Activated naive CD8-positive, alpha-beta T cell treated with anti-CD3 and anti-CD28 coated beads, Interleukin-2, amount 10 ng/mL, durations not matched to agents 7 days and 5 days (primary cell): ENCODE measurements around the gene ARL13A. TPM values are rescaled to one million over a fixed set of nuclear protein-coding genes. Genes with fewer than 3 reads are reported as not detected.
"Not testable (repeated sequence)": the region's sequence is repeated elsewhere in the genome, so short reads cannot be mapped to it uniquely, and the experiment has no call there.

Experiments used
- ATAC-seq: fragments of 150-1000 bp; cut with Tn5 transposase; one replicate; pipeline ENCODE4 v1.10.0; 2021; ENCODE audit warnings: low read depth, moderate library complexity
- POLR2A ChIA-PET: fragments of 350-600 bp; sonication (Branson Sonifier 250); formaldehyde crosslinking; loops from one replicate; lab custom pipeline; 2021; ENCODE audit warnings: antibody characterized with exemption; lab: Charles Lee
- DNase-seq: peaks from one replicate; pipeline ENCODE4 v3.0.0; 2021
- H3K27ac Mint-ChIP-seq: one replicate; pipeline ENCODE4 v1.8.0; 2022; ENCODE audit warnings: mild to moderate bottlenecking, mixed read lengths
- H3K27me3 Mint-ChIP-seq: one replicate; pipeline ENCODE4 v1.8.0; 2022; ENCODE audit warnings: mild to moderate bottlenecking, moderate library complexity, mixed read lengths
- H3K36me3 Mint-ChIP-seq: one replicate; pipeline ENCODE4 v1.8.0; 2021; ENCODE audit warnings: mild to moderate bottlenecking, mixed read lengths
- H3K4me1 Mint-ChIP-seq: one replicate; pipeline ENCODE4 v1.8.0; 2021; ENCODE audit warnings: mixed read lengths
- H3K4me3 Mint-ChIP-seq: one replicate; pipeline ENCODE4 v1.8.0; 2022; ENCODE audit warnings: mild to moderate bottlenecking, moderate library complexity, mixed read lengths
- H3K9me3 Mint-ChIP-seq: one replicate; pipeline ENCODE4 v1.8.0; 2021; ENCODE audit warnings: mixed read lengths
- total RNA-seq, 2 experiments: library from RNA; stranded (reverse); gene quantifications; one replicate each; pipeline ENCODE4 v1.2.3, GENCODE V29; 2021

The ARL13A gene
- total RNA-seq, 2 experiments from 2014 or later = not detected

GRCh38 chrX:101012031-101012430 is 42.5 kb downstream of the ARL13A start:
- POLR2A ChIA-PET, ATAC-seq, H3K4me1 Mint-ChIP-seq, H3K4me3 Mint-ChIP-seq, H3K27ac Mint-ChIP-seq, H3K9me3 Mint-ChIP-seq, DNase-seq, H3K27me3 Mint-ChIP-seq: not testable (repeated sequence)
- H3K36me3 Mint-ChIP-seq = peaks cover 13% of the 10 kb centered on the region

DNA sequence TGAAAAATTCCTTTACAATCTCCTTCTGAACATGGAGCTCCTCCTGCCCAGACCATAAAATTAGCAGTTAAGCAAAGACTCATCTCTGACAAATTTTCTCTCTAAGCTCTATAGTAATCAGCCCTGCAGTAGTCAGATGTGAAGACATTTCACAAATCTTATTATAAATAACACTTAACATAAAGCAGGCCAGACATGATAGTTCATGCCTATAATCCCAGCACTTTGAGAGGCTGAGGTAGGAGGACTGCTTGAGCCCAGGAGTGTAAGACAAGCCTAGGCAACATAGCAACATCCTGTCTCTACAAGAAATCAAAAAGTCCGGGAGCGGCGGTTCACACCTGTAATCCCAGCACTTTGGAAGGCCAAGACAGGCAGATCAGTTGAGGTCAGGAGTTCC is 52.5 kb downstream of the ARL13A start:
- no peaks in the 10 kb centered on the region for H3K27me3 Mint-ChIP-seq
- H3K27ac Mint-ChIP-seq = no peak overlapping the region
- H3K9me3 Mint-ChIP-seq = no peaks in the 10 kb centered on the region
- H3K4me1 Mint-ChIP-seq = no peaks in the 10 kb centered on the region
- ATAC-seq (no peak), DNase-seq (no peak)
- H3K4me3 Mint-ChIP-seq = no peak overlapping the region
- peaks cover 22% of the 10 kb centered on the region for H3K36me3 Mint-ChIP-seq
- POLR2A ChIA-PET = no interaction called here

DNA sequence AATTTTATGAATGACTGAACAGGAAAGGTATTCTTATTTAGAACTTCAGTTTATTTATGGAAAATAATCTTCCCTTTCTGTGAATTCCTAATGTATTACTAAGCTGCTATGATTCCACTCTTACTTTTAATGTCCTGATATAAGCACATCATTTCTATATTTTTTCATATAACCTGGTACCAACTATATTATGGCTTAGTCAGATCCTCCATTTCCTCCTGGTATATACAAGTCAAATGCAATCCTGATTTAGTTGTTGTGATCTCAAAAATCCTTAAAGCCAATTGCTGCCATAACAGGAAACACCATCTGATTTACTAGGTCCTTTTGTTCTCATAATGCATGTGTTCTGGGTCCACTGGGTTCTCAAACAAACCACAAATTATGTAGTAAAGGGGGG is 55.6 kb downstream of the ARL13A start:
- no peaks in the 10 kb centered on the region for H3K27me3 Mint-ChIP-seq
- H3K4me1 Mint-ChIP-seq = peaks cover 3% of the 10 kb centered on the region
- H3K36me3 Mint-ChIP-seq = peaks cover 29% of the 10 kb centered on the region
- no peak overlapping the region for H3K27ac Mint-ChIP-seq
- POLR2A ChIA-PET = no interaction called here
- DNase-seq (no peak), ATAC-seq (no peak)
- no peak overlapping the region for H3K4me3 Mint-ChIP-seq
- no peaks in the 10 kb centered on the region for H3K9me3 Mint-ChIP-seq

GRCh38 chrX:101028562-101028961 is 59.1 kb downstream of the ARL13A start:
- H3K27me3 Mint-ChIP-seq = no peaks in the 10 kb centered on the region
- ATAC-seq (no peak), DNase-seq (no peak)
- no peaks in the 10 kb centered on the region for H3K9me3 Mint-ChIP-seq
- POLR2A ChIA-PET = no interaction called here
- peaks cover 29% of the 10 kb centered on the region for H3K36me3 Mint-ChIP-seq
- no peak overlapping the region for H3K27ac Mint-ChIP-seq
- H3K4me1 Mint-ChIP-seq = peaks cover 3% of the 10 kb centered on the region
- no peak overlapping the region for H3K4me3 Mint-ChIP-seq

DNA sequence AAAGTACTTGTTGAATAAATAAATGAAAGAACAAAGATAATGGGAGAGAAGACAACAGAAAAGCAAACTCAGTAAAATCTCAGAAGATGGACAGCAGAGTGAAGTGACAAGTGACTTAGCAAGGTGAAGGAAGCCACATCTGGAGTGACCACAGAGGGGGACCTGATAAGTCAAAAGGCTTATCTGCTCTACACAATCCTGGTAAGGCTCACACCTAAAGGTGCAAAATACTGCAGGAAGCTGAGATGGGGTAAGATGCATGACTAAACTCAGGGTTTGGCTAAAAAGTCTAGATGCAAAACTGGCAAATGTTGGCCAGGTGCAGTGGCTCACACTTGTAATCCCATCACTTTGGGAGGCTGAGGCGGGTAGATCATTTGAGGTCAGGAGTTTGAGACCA is 60.2 kb downstream of the ARL13A start:
- ATAC-seq = no peak
- peaks cover 29% of the 10 kb centered on the region for H3K36me3 Mint-ChIP-seq
- no peaks in the 10 kb centered on the region for H3K27me3 Mint-ChIP-seq
- no peak for DNase-seq
- H3K27ac Mint-ChIP-seq = no peak overlapping the region
- POLR2A ChIA-PET = no interaction called here
- H3K4me1 Mint-ChIP-seq = peaks cover 3% of the 10 kb centered on the region
- no peaks in the 10 kb centered on the region for H3K9me3 Mint-ChIP-seq
- no peak overlapping the region for H3K4me3 Mint-ChIP-seq

GRCh38 chrX:101037231-101037630 is 67.7 kb downstream of the ARL13A start:
- H3K36me3 Mint-ChIP-seq = peaks cover 11% of the 10 kb centered on the region
- DNase-seq (no peak), ATAC-seq (no peak)
- POLR2A ChIA-PET = no interaction called here
- H3K4me3 Mint-ChIP-seq = no peak overlapping the region
- H3K4me1 Mint-ChIP-seq = no peaks in the 10 kb centered on the region
- H3K9me3 Mint-ChIP-seq = no peaks in the 10 kb centered on the region
- no peak overlapping the region for H3K27ac Mint-ChIP-seq
- H3K27me3 Mint-ChIP-seq = no peaks in the 10 kb centered on the region

DNA sequence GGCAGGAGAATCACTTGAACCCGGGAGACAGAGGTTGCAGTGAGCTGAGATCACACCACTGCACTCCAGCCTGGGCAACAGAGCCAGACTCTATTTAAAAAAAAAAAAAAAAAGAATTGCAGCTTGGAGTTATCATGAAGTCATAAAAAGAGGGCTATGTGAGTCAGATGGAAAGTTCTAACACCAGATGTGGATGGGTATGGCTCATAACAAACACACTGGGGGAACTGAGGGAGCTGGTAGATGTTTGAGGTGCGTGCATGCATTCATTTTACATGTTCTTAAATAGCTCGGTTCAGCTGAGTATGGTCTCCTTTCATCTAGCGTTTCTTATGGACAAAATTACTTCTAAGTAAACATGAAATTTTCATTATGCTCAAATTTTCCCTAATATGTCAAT is 70.7 kb downstream of the ARL13A start:
- Mint-ChIP-seq H3K27ac (no peak overlapping the region), H3K4me1 (no peaks in the 10 kb centered on the region), H3K9me3 (no peaks in the 10 kb centered on the region), H3K27me3 (no peaks in the 10 kb centered on the region), H3K36me3 (peaks cover 14% of the 10 kb centered on the region), H3K4me3 (no peak overlapping the region)
- DNase-seq = no peak
- POLR2A ChIA-PET = no interaction called here
- no peak for ATAC-seq

Other genes starting within 250 kb of the ARL13A start
- not detected for gene SYTL4, start 237.6 kb upstream of the ARL13A start, total RNA-seq
- 10 to 100 TPM; 28.1 to 30.7 TPM for gene CSTF2, start 149.3 kb upstream of the ARL13A start, total RNA-seq
- not detected for gene NOX1, start 95.3 kb upstream of the ARL13A start, total RNA-seq
- gene XKRX, start 40.8 kb upstream of the ARL13A start, total RNA-seq = under 1 TPM; 0.14 to 0.23 TPM
- 10 to 100 TPM; 33.0 to 34.0 TPM for gene TRMT2B, start 82.4 kb downstream of the ARL13A start, total RNA-seq
- gene TMEM35A, start 109.2 kb downstream of the ARL13A start, total RNA-seq = not detected
- gene CENPI, start 128.5 kb downstream of the ARL13A start, total RNA-seq = 10 to 100 TPM; 21.4 to 24.6 TPM